GM12878 (cell line): Measurements from ENCODE around the gene ANKRD55. TPM values are rescaled to one million over a fixed set of nuclear protein-coding genes. Genes with fewer than 3 reads are reported as not detected.
A peak's percentile ranks its signal among the peaks of the same experiment; 100 is the strongest.

Source experiments
- ATAC-seq: fragments of 200-7000 bp; cut with Tn5 transposase; 3 replicates; pipeline ENCODE4 v1.9.1; 2020; ENCODE audit warnings: mild to moderate bottlenecking, moderate library complexity
- BruUV-seq: library from RNA; stranded (reverse); fragments of 400-500 nt; replicated peaks from 2 replicates; lab custom pipeline; 2021; lab: Mats Ljungman, UMichigan
- CTCF ChIA-PET: fragments of 300-600 bp; sonication (Branson Sonifier 250); formaldehyde crosslinking; extraction: SDS; loops from one replicate; lab custom pipeline; 2021; ENCODE audit warnings: inconsistent platforms; lab: Yijun Ruan, JAX
- POLR2A ChIA-PET: fragments of 350-600 bp; formaldehyde crosslinking; extraction: SDS; loops from one replicate; lab custom pipeline; 2021; ENCODE audit warnings: inconsistent platforms; lab: Charles Lee
- RAD21 ChIA-PET: fragments of 300-600 bp; sonication (Branson Sonifier 250); formaldehyde crosslinking; loops from one replicate; lab custom pipeline; 2023; ENCODE audit warnings: antibody characterized with exemption; ENCODE audit not compliant: unreplicated experiment; lab: Charles Lee
- SMC1A ChIA-PET: fragments of 300-600 bp; sonication (Branson Sonifier 250); formaldehyde crosslinking; loops from one replicate; lab custom pipeline; 2023; ENCODE audit not compliant: unreplicated experiment, uncharacterized antibody; lab: Charles Lee
- DNase-seq: peaks from one replicate; pipeline ENCODE4 v3.0.0-alpha.2; 2011; ENCODE audit warnings: low read depth, low spot score
- FAIRE-seq: peaks from 3 replicates; lab custom pipeline; 2011; peaks lifted over from hg19 to GRCh38; lab: Jason Lieb, UNC
- H2AFZ ChIP-seq: 2 replicates; pipeline ENCODE4 v1.6.0; 2011; ENCODE audit warnings: low read depth, low read length, control low read depth; ENCODE audit not compliant: control insufficient read depth
- H3K27ac ChIP-seq: 2 replicates; pipeline ENCODE4 v1.5.1; 2011; ENCODE audit warnings: control low read depth; ENCODE audit not compliant: control insufficient read depth, insufficient read depth
- H3K27me3 ChIP-seq, 2 experiments: replicated peaks in 1 of 2; 2 replicates each; pipeline versions ENCODE4 v1.6.0 to v1.6.1; 2011; ENCODE audit warnings: low read length in 1 of 2; ENCODE audit not compliant: control insufficient read depth in 2 of 2, insufficient read depth in 2 of 2
- H3K36me3 ChIP-seq, 2 experiments: 2 replicates each; pipeline ENCODE4 v1.5.1; 2011; ENCODE audit warnings: low read length in 1 of 2; ENCODE audit not compliant: control insufficient read depth in 2 of 2, insufficient read depth in 2 of 2
- H3K4me1 ChIP-seq: 2 replicates; pipeline ENCODE4 v1.6.1; 2011; ENCODE audit warnings: mild to moderate bottlenecking, low read length, moderate library complexity, mixed read lengths; ENCODE audit not compliant: control insufficient read depth, insufficient read depth
- H3K4me2 ChIP-seq: 2 replicates; pipeline ENCODE4 v1.6.0; 2011; ENCODE audit warnings: control low read depth; ENCODE audit not compliant: control insufficient read depth, insufficient read depth
- H3K4me3 ChIP-seq: fragments of 200-600 bp; sonication (generic); 2 replicates; pipeline ENCODE4 v1.5.1; 2016
- H3K79me2 ChIP-seq: 2 replicates; pipeline ENCODE4 v1.6.0; 2011; ENCODE audit warnings: low read length; ENCODE audit not compliant: control insufficient read depth, insufficient read depth
- H3K9ac ChIP-seq: 2 replicates; pipeline ENCODE4 v1.8.0; 2011; ENCODE audit warnings: low read length, control low read depth, mixed read lengths; ENCODE audit not compliant: control insufficient read depth, insufficient read depth
- H3K9me3 ChIP-seq: replicated peaks from 3 replicates; pipeline ENCODE4 v1.5.1; 2011; ENCODE audit warnings: mild to moderate bottlenecking, low read length; ENCODE audit not compliant: control insufficient read depth, insufficient read depth
- H4K20me1 ChIP-seq: 2 replicates; pipeline ENCODE4 v1.6.0; 2011; ENCODE audit not compliant: control insufficient read depth, insufficient read depth
- CBX3 ChIP-seq: fragments of 200-600 bp; sonication (generic); IDR thresholded peaks from 2 replicates; pipeline ENCODE4 v1.6.1; 2016; ENCODE audit warnings: low read depth, borderline replicate concordance
- CEBPB ChIP-seq, 2 experiments: fragments of 150-350 bp in 1 of 2; IDR thresholded peaks; 2 replicates each; pipeline ENCODE4 v1.6.1; 2012 to 2014; ENCODE audit warnings: low read depth in 2 of 2, low read length in 2 of 2, borderline replicate concordance in 1 of 2, inconsistent platforms in 1 of 2
- CHD2 ChIP-seq: IDR thresholded peaks from 2 replicates; pipeline ENCODE4 v1.6.1; 2011; ENCODE audit warnings: low read depth, low read length, improper control_type of control experiment, borderline replicate concordance
- ESRRA ChIP-seq: IDR thresholded peaks from 2 replicates; pipeline ENCODE4 v1.6.1; 2012; ENCODE audit warnings: mild to moderate bottlenecking, low read length, improper control_type of control experiment
- EZH2 ChIP-seq: IDR thresholded peaks from 2 replicates; pipeline ENCODE4 v1.6.1; 2012; ENCODE audit warnings: low read depth, mild to moderate bottlenecking, control low read depth, inconsistent platforms, low read length, borderline replicate concordance; ENCODE audit not compliant: control insufficient read depth
- HDAC2 ChIP-seq: fragments of 200-600 bp; sonication (generic); IDR thresholded peaks from 2 replicates; pipeline ENCODE4 v1.6.1; 2017
- IKZF1 ChIP-seq: fragments of 450-650 bp; conservative IDR thresholded peaks from 2 replicates; pipeline ENCODE4 v1.6.1; 2017; ENCODE audit warnings: antibody characterized with exemption, mild to moderate bottlenecking
- KLF5 ChIP-seq: fragments of 450-650 bp; IDR thresholded peaks from 2 replicates; pipeline ENCODE4 v1.6.1; 2014; ENCODE audit warnings: mild to moderate bottlenecking; ENCODE audit not compliant: partially characterized antibody
- MEF2B ChIP-seq: fragments of 450-650 bp; IDR thresholded peaks from 2 replicates; pipeline ENCODE4 v1.6.1; 2018; ENCODE audit warnings: mild to moderate bottlenecking, moderate library complexity; ENCODE audit not compliant: partially characterized antibody, poor library complexity, severe bottlenecking
- PML ChIP-seq: IDR thresholded peaks from 2 replicates; pipeline ENCODE4 v1.6.1; 2012; ENCODE audit warnings: low read length, inconsistent platforms
- POLR2AphosphoS2 ChIP-seq: IDR thresholded peaks from 2 replicates; pipeline ENCODE4 v1.6.1; 2011; ENCODE audit warnings: low read depth, mild to moderate bottlenecking, low read length, improper control_type of control experiment, moderate library complexity
- RAD51 ChIP-seq: fragments of 450-650 bp; IDR thresholded peaks from 2 replicates; pipeline ENCODE4 v1.6.1; 2016; ENCODE audit warnings: moderate library complexity, mild to moderate bottlenecking, inconsistent platforms
- SMAD5 ChIP-seq: IDR thresholded peaks from 2 replicates; pipeline ENCODE4 v1.6.1; 2016; ENCODE audit warnings: antibody characterized with exemption, low read depth
- SMARCA5 ChIP-seq: fragments of 450-650 bp; IDR thresholded peaks from 2 replicates; pipeline ENCODE4 v1.6.1; 2017; ENCODE audit warnings: mild to moderate bottlenecking
- SMC3 ChIP-seq: IDR thresholded peaks from 2 replicates; pipeline ENCODE4 v1.6.1; 2011; ENCODE audit warnings: low read length, improper control_type of control experiment, borderline replicate concordance
- YY1 ChIP-seq: IDR thresholded peaks from 2 replicates; pipeline ENCODE4 v1.6.1; 2011; ENCODE audit warnings: low read depth, mild to moderate bottlenecking, low read length
- ZNF274 ChIP-seq: IDR thresholded peaks from one replicate; pipeline ENCODE4 v1.8.0; 2011; ENCODE audit not compliant: insufficient read length, insufficient read depth
- ZSCAN29 ChIP-seq: fragments of 450-650 bp; IDR thresholded peaks from 2 replicates; pipeline ENCODE4 v1.6.1; 2017; ENCODE audit warnings: mild to moderate bottlenecking, moderate library complexity
- WGBS: methylation state at CpG from one replicate; pipeline ENCODE4 v1.1.6; 2016; ENCODE audit warnings: low lambda C conversion rate; ENCODE audit not compliant: insufficient replicate concordance, insufficient coverage; ENCODE audit errors: missing lambda C conversion rate; 5-methylcytosine and 5-hydroxymethylcytosine counted together
- in situ Hi-C: fragments of 300-500 bp; cut with MboI; formaldehyde crosslinking; loops from 9 replicates; pipeline ENCODE4 v1.14.3; 2018; ENCODE audit warnings: mixed read lengths
- intact Hi-C: fragments of 100-400 bp; cut with micrococcal nuclease; formaldehyde crosslinking; loops from one replicate; pipeline ENCODE4 v1.14.2; 2022; ENCODE audit not compliant: unreplicated experiment
- polyA plus RNA-seq, 11 experiments: library from polyadenylated mRNA; depleted of rRNA in 4 of 11; unstranded in 6 of 11; stranded (reverse) in 5 of 11; fragments of >200 nt; fragmentation: Nextera tagmentation in 4 of 11; fragmentation: Illumina TruSeq in 1 of 11; extraction: Ambion mirVana in 4 of 11; extraction: Trizol in 1 of 11; gene quantifications; 1 replicate in 1 of 11; 2 replicates in 10 of 11; pipeline versions ENCODE4 v1.2.1 to v1.2.3, GENCODE V29; 2011 to 2016; ENCODE audit warnings: inconsistent platforms in 2 of 11, missing spikeins in 2 of 11, low read depth in 1 of 11
- total RNA-seq, 4 experiments: library from RNA; depleted of rRNA in 3 of 4; stranded (reverse); fragments of >200 nt in 3 of 4; fragmentation: Illumina TruSeq in 1 of 4; extraction: Trizol in 1 of 4; gene quantifications; 2 replicates each; pipeline versions ENCODE4 v1.2.1 to v1.2.3, GENCODE V29; 2013 to 2021
- TF ChIP-seq, protein P1 (sequence below): fragments of 450-650 bp; IDR thresholded peaks from 2 replicates; pipeline ENCODE4 v1.6.1; 2014; ENCODE audit warnings: mild to moderate bottlenecking
- TF ChIP-seq, protein P2 (sequence below): IDR thresholded peaks from 2 replicates; pipeline ENCODE4 v1.6.1; 2011; ENCODE audit warnings: low read depth, mild to moderate bottlenecking, low read length, moderate library complexity, borderline replicate concordance; ENCODE audit errors: extremely low read depth
- TF ChIP-seq, protein P3 (sequence below): fragments of 450-650 bp; IDR thresholded peaks from 2 replicates; pipeline ENCODE4 v1.6.1; 2017; ENCODE audit warnings: low read depth, mild to moderate bottlenecking, moderate library complexity

The ANKRD55 gene
- total and polyA plus RNA-seq, 10 of the 15 experiments (the other 5 are each of a cell fraction or from before 2014, with no cell fraction given) = 0.04 TPM; not detected in 9

DNA sequence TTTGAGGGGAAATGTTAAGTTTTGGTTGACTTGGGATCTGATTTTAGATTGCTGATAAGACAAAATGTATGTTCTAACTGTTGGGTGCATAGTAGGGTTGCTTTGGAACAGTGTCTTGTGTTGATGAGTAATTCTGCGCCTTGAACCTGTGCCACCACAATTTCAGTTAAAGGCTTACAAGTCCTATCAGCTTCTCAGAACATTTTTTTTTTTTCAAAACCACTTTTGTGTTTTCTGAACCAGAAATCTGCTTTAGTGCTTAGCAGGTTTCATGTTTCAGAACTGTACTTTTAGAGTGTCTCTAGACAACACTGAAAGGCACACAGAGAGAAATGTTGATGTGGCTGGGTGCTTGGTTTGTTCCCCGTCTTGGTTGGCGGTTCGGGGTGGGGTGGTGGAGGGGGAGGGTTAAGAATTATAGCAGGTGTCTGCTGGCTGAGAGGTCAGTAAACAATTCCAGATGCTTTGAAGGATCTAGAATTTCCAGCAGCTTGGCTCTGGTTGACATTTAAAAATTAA lies 84.6 kb downstream of the ANKRD55 start:
- 0% methylated on average over 4 of the region's 4 CpGs for WGBS
- no peak overlapping the region for H3K4me3 ChIP-seq
- H3K4me2 ChIP-seq = peak overlapping the region; percentile 70
- ChIA-PET POLR2A (interaction anchor here (0.5 to 2.1 kb wide), 11 partner anchors 8 to 157 kb away, joined by 3 to 16 read pairs (median 4); no protein-coding TSS in a partner anchor), RAD21 (interaction anchor here (0.6 to 7.9 kb wide), 19 partner anchors 8 to 608 kb away, joined by 3 to 41 read pairs (median 8); partner anchors contain the start of gene IL6ST), CTCF (interaction anchor here (0.9 to 4.8 kb wide), 15 partner anchors 12 to 212 kb away, joined by 3 to 25 read pairs (median 5); partner anchors contain the start of gene IL6ST), SMC1A (interaction anchor here (0.6 to 16.8 kb wide), 29 partner anchors 9 to 522 kb away, joined by 3 to 206 read pairs (median 5); no protein-coding TSS in a partner anchor)
- ATAC-seq = peak; percentile 92
- H3K27ac ChIP-seq = peak overlapping the region; percentile 54; the same call in 1 of the 2 replicates
- no peaks in the 10 kb centered on the region for H3K79me2 ChIP-seq
- no peaks in the 10 kb centered on the region; a peak in 1 of 4 replicates for H3K27me3 ChIP-seq
- peak; percentile 96 for DNase-seq
- no TSS peak for BruUV-seq
- H4K20me1 ChIP-seq = no peaks in the 10 kb centered on the region
- intact Hi-C loops = loop anchor here (1.0 to 5.0 kb wide), 4 partner anchors 53 to 171 kb away; partner anchors contain the start of gene IL6ST
- H3K9me3 ChIP-seq = no peaks in the 10 kb centered on the region
- H3K4me1 ChIP-seq = peaks cover 23% of the 10 kb centered on the region
- H3K9ac ChIP-seq = no peak overlapping the region
- in situ Hi-C loops = loop anchor here (5.0 kb wide), 1 partner anchor 156 kb away; the partner anchor contains the start of gene IL6ST
- no peak overlapping the region for H2AFZ ChIP-seq
- no peaks in the 10 kb centered on the region for H3K36me3 ChIP-seq
- peak; percentile 89 for FAIRE-seq
- TF ChIP-seq, protein P1, sequence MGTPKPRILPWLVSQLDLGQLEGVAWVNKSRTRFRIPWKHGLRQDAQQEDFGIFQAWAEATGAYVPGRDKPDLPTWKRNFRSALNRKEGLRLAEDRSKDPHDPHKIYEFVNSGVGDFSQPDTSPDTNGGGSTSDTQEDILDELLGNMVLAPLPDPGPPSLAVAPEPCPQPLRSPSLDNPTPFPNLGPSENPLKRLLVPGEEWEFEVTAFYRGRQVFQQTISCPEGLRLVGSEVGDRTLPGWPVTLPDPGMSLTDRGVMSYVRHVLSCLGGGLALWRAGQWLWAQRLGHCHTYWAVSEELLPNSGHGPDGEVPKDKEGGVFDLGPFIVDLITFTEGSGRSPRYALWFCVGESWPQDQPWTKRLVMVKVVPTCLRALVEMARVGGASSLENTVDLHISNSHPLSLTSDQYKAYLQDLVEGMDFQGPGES = no peak
- peak; percentile 70 for TF ChIP-seq MEF2B
- TF ChIP-seq PML = no peak
- TF ChIP-seq CHD2 = peak; percentile 69; the same call in 1 of the 2 replicates
- no peak for TF ChIP-seq SMAD5
- 0 out of 2 replicates have a peak, but pooled peaks have one; percentile 38 for TF ChIP-seq RAD51
- no peak for TF ChIP-seq CBX3
- TF ChIP-seq EZH2 = no peak
- TF ChIP-seq ZSCAN29 = no peak
- TF ChIP-seq, protein P2, sequence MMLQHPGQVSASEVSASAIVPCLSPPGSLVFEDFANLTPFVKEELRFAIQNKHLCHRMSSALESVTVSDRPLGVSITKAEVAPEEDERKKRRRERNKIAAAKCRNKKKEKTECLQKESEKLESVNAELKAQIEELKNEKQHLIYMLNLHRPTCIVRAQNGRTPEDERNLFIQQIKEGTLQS = no peak
- no peak for TF ChIP-seq SMC3
- no peak for TF ChIP-seq SMARCA5
- TF ChIP-seq, protein P3, sequence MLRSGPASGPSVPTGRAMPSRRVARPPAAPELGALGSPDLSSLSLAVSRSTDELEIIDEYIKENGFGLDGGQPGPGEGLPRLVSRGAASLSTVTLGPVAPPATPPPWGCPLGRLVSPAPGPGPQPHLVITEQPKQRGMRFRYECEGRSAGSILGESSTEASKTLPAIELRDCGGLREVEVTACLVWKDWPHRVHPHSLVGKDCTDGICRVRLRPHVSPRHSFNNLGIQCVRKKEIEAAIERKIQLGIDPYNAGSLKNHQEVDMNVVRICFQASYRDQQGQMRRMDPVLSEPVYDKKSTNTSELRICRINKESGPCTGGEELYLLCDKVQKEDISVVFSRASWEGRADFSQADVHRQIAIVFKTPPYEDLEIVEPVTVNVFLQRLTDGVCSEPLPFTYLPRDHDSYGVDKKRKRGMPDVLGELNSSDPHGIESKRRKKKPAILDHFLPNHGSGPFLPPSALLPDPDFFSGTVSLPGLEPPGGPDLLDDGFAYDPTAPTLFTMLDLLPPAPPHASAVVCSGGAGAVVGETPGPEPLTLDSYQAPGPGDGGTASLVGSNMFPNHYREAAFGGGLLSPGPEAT = peak; percentile 89
- no peak for TF ChIP-seq ESRRA
- TF ChIP-seq CEBPB (IDR thresholded peaks at IDR 0.05; ENCODE audit: borderline replicate concordance in 1 of 2, low read depth in 2 of 2, low read length in 2 of 2) = no peak
- TF ChIP-seq POLR2AphosphoS2 = no peak
- no peak for TF ChIP-seq YY1
- no peak for TF ChIP-seq ZNF274
- no peak for TF ChIP-seq HDAC2
- TF ChIP-seq KLF5 = no peak
- peak; percentile 75 for TF ChIP-seq IKZF1
